NT2/D1 (cell line): ENCODE measurements around the gene CUL9.

Source experiments
- SUZ12 ChIP-seq: IDR thresholded peaks from 2 replicates; pipeline ENCODE4 v1.6.1; 2011; ENCODE audit not compliant: insufficient read length, insufficient read depth; ENCODE audit errors: extremely low read depth
- YY1 ChIP-seq: IDR thresholded peaks from 2 replicates; pipeline ENCODE4 v1.6.1; 2011; ENCODE audit not compliant: insufficient read length, insufficient read depth
- ZNF274 ChIP-seq: IDR thresholded peaks from 2 replicates; pipeline ENCODE4 v1.6.1; 2011; ENCODE audit warnings: mild to moderate bottlenecking, low read depth, low read length

- no peak for TF ChIP-seq ZNF274
- no peak for TF ChIP-seq YY1
- no peak for TF ChIP-seq SUZ12
Measured at GRCh38 chr6:43240950-43241349, 59.0 kb downstream of the CUL9 start.
